ENCODE results near the gene NME9. TPM values are rescaled to one million over a fixed set of nuclear protein-coding genes. Genes with fewer than 3 reads are reported as not detected.

Gene NME9
- total and polyA plus RNA-seq, 8 donors, result 0.47 to 3.5 (median 0.85) TPM

DNA sequence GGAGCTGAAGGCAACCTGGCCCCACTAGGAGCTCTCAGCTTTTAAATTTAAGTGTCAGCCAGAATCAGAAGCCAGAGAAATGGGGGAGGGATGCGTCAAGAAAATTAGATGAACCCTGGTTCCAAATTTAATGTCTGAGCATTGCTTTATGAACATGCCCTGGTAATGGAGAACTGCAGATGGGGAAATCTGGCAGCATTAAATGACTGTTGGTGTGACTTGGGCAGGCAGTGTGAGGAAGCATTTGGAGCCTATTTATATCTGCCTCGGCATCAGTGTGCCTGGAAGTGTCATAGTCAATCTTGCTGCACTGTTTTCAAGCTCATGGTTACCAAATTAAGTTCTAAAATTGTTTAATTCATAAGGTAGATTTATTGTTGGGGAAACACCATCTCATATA is 29.0 kb downstream of the NME9 start:
- Histone ChIP-seq H3K36me3 (peaks cover 0 to 15% (median 0%) of the 10 kb centered on the region in 3 donors), H3K27ac (no peak overlapping the region), H3K4me3 (no peak overlapping the region), H3K4me1 (no peaks in the 10 kb centered on the region), H3K27me3 (no peaks in the 10 kb centered on the region), H3K9me3 (no peaks in the 10 kb centered on the region)
- no peak for FAIRE-seq
- no peak for DNase-seq
- TF ChIP-seq, protein P1, sequence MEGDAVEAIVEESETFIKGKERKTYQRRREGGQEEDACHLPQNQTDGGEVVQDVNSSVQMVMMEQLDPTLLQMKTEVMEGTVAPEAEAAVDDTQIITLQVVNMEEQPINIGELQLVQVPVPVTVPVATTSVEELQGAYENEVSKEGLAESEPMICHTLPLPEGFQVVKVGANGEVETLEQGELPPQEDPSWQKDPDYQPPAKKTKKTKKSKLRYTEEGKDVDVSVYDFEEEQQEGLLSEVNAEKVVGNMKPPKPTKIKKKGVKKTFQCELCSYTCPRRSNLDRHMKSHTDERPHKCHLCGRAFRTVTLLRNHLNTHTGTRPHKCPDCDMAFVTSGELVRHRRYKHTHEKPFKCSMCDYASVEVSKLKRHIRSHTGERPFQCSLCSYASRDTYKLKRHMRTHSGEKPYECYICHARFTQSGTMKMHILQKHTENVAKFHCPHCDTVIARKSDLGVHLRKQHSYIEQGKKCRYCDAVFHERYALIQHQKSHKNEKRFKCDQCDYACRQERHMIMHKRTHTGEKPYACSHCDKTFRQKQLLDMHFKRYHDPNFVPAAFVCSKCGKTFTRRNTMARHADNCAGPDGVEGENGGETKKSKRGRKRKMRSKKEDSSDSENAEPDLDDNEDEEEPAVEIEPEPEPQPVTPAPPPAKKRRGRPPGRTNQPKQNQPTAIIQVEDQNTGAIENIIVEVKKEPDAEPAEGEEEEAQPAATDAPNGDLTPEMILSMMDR (IDR thresholded peaks at IDR 0.05), result no peak
- no peak for ATAC-seq
- 85 to 92% methylated on average over 2 of the region's 2 CpGs for WGBS, 2 donors
- intact Hi-C loops (cut with DNase I), result no loop called here

DNA sequence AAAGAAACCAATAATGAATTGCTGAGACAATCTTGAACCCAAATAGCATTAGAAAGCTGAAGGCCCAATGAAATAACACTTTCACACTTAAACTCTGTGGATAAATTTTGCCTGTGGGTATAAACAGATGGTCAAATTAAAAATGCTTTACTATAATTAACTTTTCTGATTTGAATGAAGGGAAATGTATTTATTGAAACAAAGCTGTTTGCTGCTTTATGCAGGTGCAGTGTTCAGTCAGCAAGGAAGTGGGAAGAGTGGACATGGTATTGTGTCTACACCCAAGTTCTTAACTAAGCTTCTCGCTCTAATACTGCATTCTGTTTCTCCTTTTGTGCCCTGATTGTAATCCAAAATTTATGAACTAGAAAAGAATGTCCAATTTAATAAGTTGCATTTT is 31.8 kb downstream of the NME9 start:
- WGBS, 2 donors, result 97% methylated on average over 1 of the region's 1 CpG
- no peaks in the 10 kb centered on the region for H3K27me3 ChIP-seq
- DNase-seq (no peak), ATAC-seq (no peak), FAIRE-seq (no peak)
- no peaks in the 10 kb centered on the region for H3K9me3 ChIP-seq
- TF ChIP-seq, protein P1 (IDR thresholded peaks at IDR 0.05), result no peak
- peaks cover 0 to 26% (median 0%) of the 10 kb centered on the region in 3 donors for H3K36me3 ChIP-seq
- H3K4me1 ChIP-seq, result no peaks in the 10 kb centered on the region
- H3K27ac ChIP-seq, result no peak overlapping the region
- no peak overlapping the region for H3K4me3 ChIP-seq
- intact Hi-C loops (cut with DNase I), result no loop called here

DNA sequence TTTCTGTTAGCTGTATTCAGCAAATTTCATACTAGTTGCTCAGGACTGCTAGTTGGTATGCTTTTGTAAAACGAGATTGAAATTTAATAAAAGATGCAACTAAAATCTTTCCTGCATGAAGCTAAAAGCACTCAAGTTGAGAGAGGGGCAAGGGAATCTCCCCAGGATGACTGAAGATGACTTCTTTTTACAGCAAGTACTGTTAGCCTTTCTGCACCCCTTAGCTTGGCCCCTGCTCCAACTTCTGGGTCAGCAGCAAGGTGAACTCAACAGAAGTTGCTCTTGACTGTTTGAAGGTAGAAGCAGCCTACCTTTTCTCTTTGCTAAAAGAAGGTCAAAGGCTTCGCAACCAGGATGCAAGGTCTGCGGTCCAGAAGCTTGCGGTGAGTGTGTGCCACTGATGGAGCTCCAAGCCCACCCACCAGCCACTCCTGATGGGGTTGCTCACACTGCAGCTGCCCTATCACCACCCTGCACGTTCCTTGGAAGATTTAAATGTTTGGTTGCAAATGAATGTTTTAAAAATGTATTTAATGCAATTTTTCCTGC is 32.5 kb downstream of the NME9 start:
- TF ChIP-seq, protein P1 (IDR thresholded peaks at IDR 0.05), result no peak
- Histone ChIP-seq H3K27ac (no peak overlapping the region), H3K9me3 (no peaks in the 10 kb centered on the region), H3K27me3 (no peaks in the 10 kb centered on the region), H3K4me3 (no peak overlapping the region), H3K36me3 (peaks cover 0 to 33% (median 0%) of the 10 kb centered on the region in 3 donors), H3K4me1 (no peaks in the 10 kb centered on the region)
- no peak for FAIRE-seq
- DNase-seq, result no peak
- 87 to 90% methylated on average over 5 of the region's 5 CpGs for WGBS, 2 donors
- intact Hi-C loops (cut with DNase I), result no loop called here
- no peak for ATAC-seq

DNA sequence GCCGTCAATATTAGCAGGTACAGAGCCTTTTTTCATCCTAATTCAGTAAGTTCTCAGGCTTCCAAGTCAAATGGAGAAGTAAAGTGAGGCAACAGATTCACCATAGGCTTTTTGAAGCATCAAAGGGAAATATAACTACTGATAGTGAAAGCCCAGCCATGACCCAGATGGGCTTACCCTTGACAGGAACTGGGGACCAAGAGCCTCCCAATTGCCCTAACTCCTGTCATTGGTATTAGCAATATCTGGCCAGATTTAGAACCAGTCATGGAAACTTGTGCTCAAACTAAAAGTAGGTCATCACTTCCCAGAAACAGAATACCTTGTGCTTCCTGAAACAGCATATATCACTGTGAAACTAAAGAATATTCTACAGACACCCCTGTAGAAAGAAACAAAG is 33.0 kb downstream of the NME9 start:
- ATAC-seq, result no peak

DNA sequence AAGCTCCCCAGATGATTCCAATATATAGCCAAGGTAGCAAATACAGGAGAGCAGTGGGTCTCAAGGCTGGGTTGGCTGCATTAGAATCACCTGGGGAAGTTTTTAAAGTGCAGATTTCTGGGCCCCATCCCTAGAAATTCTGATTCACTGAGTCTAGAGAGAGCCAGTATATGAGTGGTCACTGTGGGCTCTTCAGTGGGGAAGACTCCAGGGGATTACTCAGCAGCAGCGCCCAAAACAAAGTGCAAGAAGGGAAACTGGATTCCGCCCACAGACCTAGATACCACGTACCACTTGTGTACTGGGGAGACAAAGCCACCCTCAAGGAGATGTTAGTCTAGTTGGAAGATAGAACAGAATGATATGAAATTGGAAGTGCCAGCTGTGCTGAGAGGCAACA is 40.0 kb downstream of the NME9 start:
- no peak for FAIRE-seq
- intact Hi-C loops (cut with DNase I), result no loop called here
- Histone ChIP-seq H3K27ac (no peak overlapping the region), H3K36me3 (peaks cover 0 to 57% (median 0%) of the 10 kb centered on the region in 3 donors), H3K4me3 (no peak overlapping the region), H3K27me3 (no peaks in the 10 kb centered on the region), H3K4me1 (no peaks in the 10 kb centered on the region), H3K9me3 (no peaks in the 10 kb centered on the region)
- TF ChIP-seq, protein P1 (IDR thresholded peaks at IDR 0.05), result no peak
- no peak for ATAC-seq
- 97 to 98% methylated on average over 3 of the region's 3 CpGs for WGBS, 2 donors
- DNase-seq, result no peak

More for the DNA sequence above, 33.0 kb downstream of the NME9 start:
- Histone ChIP-seq H3K36me3 (peaks cover 0 to 37% (median 0%) of the 10 kb centered on the region in 3 donors), H3K27me3 (no peaks in the 10 kb centered on the region), H3K4me1 (no peaks in the 10 kb centered on the region), H3K9me3 (no peaks in the 10 kb centered on the region), H3K27ac (no peak overlapping the region), H3K4me3 (no peak overlapping the region)
- 90 to 98% methylated on average over 1 of the region's 1 CpG for WGBS, 2 donors
- intact Hi-C loops (cut with DNase I), result no loop called here
- TF ChIP-seq, protein P1 (IDR thresholded peaks at IDR 0.05), result no peak
- FAIRE-seq, result no peak
- DNase-seq, result no peak
